Ishikawa (cell line): ENCODE results near the gene HNF1B.

Source experiments
- CEBPB ChIP-seq: IDR thresholded peaks from 2 replicates; pipeline ENCODE4 v1.6.1; 2012
- NFIC ChIP-seq: IDR thresholded peaks from 2 replicates; pipeline ENCODE4 v1.6.1; 2012
- RAD21 ChIP-seq: IDR thresholded peaks from 2 replicates; pipeline ENCODE4 v1.6.1; 2012; ENCODE audit warnings: low read depth
- TAF1 ChIP-seq: IDR thresholded peaks from 2 replicates; pipeline ENCODE4 v1.6.1; 2012; ENCODE audit warnings: low read depth, mild to moderate bottlenecking
- TF ChIP-seq, protein P1 (sequence below): IDR thresholded peaks from 2 replicates; pipeline ENCODE4 v1.6.1; 2012; ENCODE audit warnings: low read depth, mild to moderate bottlenecking
- TF ChIP-seq, protein P2 (sequence below): IDR thresholded peaks from 2 replicates; pipeline ENCODE4 v1.6.1; 2012

DNA sequence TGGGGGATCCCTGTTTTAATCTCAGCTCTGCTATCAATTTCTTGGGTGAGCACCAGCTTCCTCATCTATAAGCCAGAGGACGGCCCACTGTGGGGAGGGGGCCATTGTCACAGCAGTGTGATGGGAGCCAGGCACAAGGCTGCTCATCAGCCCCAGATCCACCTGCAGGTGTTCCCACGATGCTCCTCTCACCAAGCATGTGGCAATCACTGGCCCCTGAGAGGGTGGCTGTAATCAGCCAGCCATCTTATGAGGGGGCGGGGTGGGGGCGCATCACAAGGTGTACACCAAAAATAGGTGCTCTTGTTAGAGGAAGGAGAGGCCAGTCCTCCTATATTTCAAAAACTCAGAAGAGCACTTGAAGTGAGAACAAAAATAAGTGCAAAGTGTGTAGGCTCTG is 31.2 kb downstream of the HNF1B start:
- TF ChIP-seq TAF1 (no peak), NFIC (no peak), RAD21 (no peak), CEBPB (no peak)
- TF ChIP-seq, protein P1, sequence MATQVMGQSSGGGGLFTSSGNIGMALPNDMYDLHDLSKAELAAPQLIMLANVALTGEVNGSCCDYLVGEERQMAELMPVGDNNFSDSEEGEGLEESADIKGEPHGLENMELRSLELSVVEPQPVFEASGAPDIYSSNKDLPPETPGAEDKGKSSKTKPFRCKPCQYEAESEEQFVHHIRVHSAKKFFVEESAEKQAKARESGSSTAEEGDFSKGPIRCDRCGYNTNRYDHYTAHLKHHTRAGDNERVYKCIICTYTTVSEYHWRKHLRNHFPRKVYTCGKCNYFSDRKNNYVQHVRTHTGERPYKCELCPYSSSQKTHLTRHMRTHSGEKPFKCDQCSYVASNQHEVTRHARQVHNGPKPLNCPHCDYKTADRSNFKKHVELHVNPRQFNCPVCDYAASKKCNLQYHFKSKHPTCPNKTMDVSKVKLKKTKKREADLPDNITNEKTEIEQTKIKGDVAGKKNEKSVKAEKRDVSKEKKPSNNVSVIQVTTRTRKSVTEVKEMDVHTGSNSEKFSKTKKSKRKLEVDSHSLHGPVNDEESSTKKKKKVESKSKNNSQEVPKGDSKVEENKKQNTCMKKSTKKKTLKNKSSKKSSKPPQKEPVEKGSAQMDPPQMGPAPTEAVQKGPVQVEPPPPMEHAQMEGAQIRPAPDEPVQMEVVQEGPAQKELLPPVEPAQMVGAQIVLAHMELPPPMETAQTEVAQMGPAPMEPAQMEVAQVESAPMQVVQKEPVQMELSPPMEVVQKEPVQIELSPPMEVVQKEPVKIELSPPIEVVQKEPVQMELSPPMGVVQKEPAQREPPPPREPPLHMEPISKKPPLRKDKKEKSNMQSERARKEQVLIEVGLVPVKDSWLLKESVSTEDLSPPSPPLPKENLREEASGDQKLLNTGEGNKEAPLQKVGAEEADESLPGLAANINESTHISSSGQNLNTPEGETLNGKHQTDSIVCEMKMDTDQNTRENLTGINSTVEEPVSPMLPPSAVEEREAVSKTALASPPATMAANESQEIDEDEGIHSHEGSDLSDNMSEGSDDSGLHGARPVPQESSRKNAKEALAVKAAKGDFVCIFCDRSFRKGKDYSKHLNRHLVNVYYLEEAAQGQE, result no peak
- TF ChIP-seq, protein P2, sequence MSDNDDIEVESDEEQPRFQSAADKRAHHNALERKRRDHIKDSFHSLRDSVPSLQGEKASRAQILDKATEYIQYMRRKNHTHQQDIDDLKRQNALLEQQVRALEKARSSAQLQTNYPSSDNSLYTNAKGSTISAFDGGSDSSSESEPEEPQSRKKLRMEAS, result no peak
